Activated T-helper 1 cell treated with anti-CD3 and anti-CD28 coated beads, Interleukin-2, amount 50 U/mL, for 16 hours (primary cell): Measurements from ENCODE around the gene GNG2.
A peak's percentile ranks its signal among the peaks of the same experiment; 100 is the strongest.

Experiments
- DNase-seq, 2 donors: peaks; one replicate each; pipeline ENCODE4 v3.0.0-alpha.2; 2020; ENCODE audit warnings: low read depth in 1 of 2, low spot score in 1 of 2

The GNG2 gene

GRCh38 chr14:51989293-51990234, 129.2 kb downstream of the GNG2 start, which contains the start of gene RTRAF:
TSS of gene RTRAF (plus strand) at chr14:51989546. CDS start at chr14:51989640, 94 bp downstream.
- DNase-seq: peak; percentile 81 to 86

GRCh38 chr14:51990488-51990887, 130.1 kb downstream of the GNG2 start:
- DNase-seq: no peak

- no peak for DNase-seq
Observed at GRCh38 chr14:51993285-51993920, 133.0 kb downstream of the GNG2 start.

- no peak for DNase-seq
Observed at GRCh38 chr14:51996148-51996746, 135.8 kb downstream of the GNG2 start.

GRCh38 chr14:51998348-51998747, 137.9 kb downstream of the GNG2 start:
- no peak for DNase-seq

GRCh38 chr14:51999084-51999483, 138.7 kb downstream of the GNG2 start:
- DNase-seq: no peak

GRCh38 chr14:52000019-52000582, 139.7 kb downstream of the GNG2 start:
- DNase-seq: no peak

GRCh38 chr14:52000696-52001095, 140.3 kb downstream of the GNG2 start:
- DNase-seq: no peak

- DNase-seq: no peak
Observed at GRCh38 chr14:52002542-52002941, 142.1 kb downstream of the GNG2 start.

GRCh38 chr14:52003324-52003723, 142.9 kb downstream of the GNG2 start:
- no peak for DNase-seq

- no peak for DNase-seq
Observed at GRCh38 chr14:52005625-52006024, 145.2 kb downstream of the GNG2 start.

- DNase-seq: no peak
Observed at GRCh38 chr14:52006361-52006760, 145.9 kb downstream of the GNG2 start.

GRCh38 chr14:52007211-52007610, 146.8 kb downstream of the GNG2 start:
- DNase-seq: no peak

- no peak for DNase-seq
Observed at GRCh38 chr14:52007637-52008036, 147.2 kb downstream of the GNG2 start.

GRCh38 chr14:52008136-52008535, 147.7 kb downstream of the GNG2 start:
- no peak for DNase-seq

- no peak for DNase-seq
Observed at GRCh38 chr14:52010173-52010693, 149.8 kb downstream of the GNG2 start.

GRCh38 chr14:52011523-52011922, 151.1 kb downstream of the GNG2 start:
- DNase-seq: no peak

- no peak for DNase-seq
Observed at GRCh38 chr14:52012635-52013034, 152.2 kb downstream of the GNG2 start.

- no peak for DNase-seq
Observed at GRCh38 chr14:52013984-52014600, 153.7 kb downstream of the GNG2 start.

- DNase-seq: no peak
Observed at GRCh38 chr14:52014601-52015267, 154.3 kb downstream of the GNG2 start.
